ENCODE measurements around the gene FLT1. TPM values are rescaled to one million over a fixed set of nuclear protein-coding genes. Genes with fewer than 3 reads are reported as not detected.

The FLT1 gene
- total RNA-seq, 1 experiment from 2014 or later: not detected

DNA sequence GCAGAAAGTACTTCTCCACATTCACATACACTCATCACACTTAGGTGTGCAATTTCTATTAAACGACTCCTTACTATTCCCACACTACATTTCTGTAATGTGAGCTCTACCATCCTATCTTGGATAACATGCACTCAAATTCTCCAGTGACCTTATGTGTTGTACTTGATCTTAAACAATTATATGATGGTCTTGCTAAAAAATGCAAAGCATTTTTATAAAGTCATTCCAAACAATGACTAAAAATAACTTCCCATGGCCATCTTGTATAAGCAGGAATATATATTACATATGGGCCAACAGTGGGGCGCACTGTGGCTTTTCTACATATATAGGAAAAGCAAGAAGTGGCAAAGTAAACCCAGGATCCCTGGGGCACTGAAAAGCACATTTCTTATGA lies 155.5 kb downstream of the FLT1 start:
- no peak overlapping the region for H3K4me2 ChIP-seq

DNA sequence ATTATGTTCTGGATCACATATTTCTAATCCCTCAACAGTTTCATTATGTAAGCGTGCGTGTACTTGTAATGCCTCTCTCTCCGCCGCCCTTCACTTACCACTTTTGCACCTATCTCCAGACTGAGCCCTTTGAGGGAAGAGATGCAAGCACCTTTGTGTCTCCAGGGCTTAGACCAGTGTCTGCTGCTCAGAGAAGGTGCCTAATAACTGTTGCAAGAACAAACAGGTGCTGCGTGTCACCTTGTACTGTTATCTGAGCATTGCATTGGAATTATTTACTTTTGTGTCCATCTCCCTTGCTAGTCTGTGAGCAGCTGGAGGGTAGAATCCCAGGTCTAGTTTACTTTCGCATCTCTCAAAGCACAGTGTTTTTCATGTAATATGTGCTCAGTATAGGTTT lies 156.2 kb downstream of the FLT1 start:
- H3K4me3 ChIP-seq: no peak overlapping the region
- intact Hi-C loops (cut with micrococcal nuclease; ENCODE audit: unreplicated experiment): no loop called here
- BruUV-seq (replicated peaks): no TSS peak
- POLR2A ChIA-PET (ENCODE audit: unreplicated experiment): no interaction called here
- no peaks in the 10 kb centered on the region for H3K4me1 ChIP-seq (replicated peaks; ENCODE audit: insufficient read depth)
- H3K9me3 ChIP-seq (ENCODE audit: insufficient read depth, low read depth): no peaks in the 10 kb centered on the region
- H3F3A ChIP-seq (ENCODE audit: insufficient read depth, low read depth): no peaks in the 10 kb centered on the region
- H3K27me3 ChIP-seq (ENCODE audit: insufficient read depth, low read depth): peaks cover 89% of the 10 kb centered on the region
- no peak overlapping the region for H3K27ac ChIP-seq
- no peak for DNase-seq
- TF ChIP-seq EZH2 (IDR thresholded peaks at IDR 0.05; ENCODE audit: low read depth): no peak
- TF ChIP-seq CTCF (conservative IDR thresholded peaks at IDR 0.05): no peak
- CTCF ChIA-PET: no interaction called here
- H3K9me2 ChIP-seq (ENCODE audit: insufficient read depth): no peaks in the 10 kb centered on the region
- H3K36me3 ChIP-seq (ENCODE audit: low read depth): no peaks in the 10 kb centered on the region
- peak overlapping the region; percentile 21; the same call in 1 of the 2 replicates for H3K4me2 ChIP-seq
- no peaks in the 10 kb centered on the region; the same call in 1 of the 2 replicates for H4K20me1 ChIP-seq (ENCODE audit: insufficient read depth)
- H2AFZ ChIP-seq: no peak overlapping the region
- no peaks in the 10 kb centered on the region for H3K79me2 ChIP-seq (ENCODE audit: low read depth)

More for the DNA sequence above, 155.5 kb downstream of the FLT1 start:
- ChIA-PET POLR2A (ENCODE audit: unreplicated experiment) (no interaction called here), CTCF (no interaction called here)
- TF ChIP-seq EZH2 (IDR thresholded peaks at IDR 0.05; ENCODE audit: low read depth) (no peak), CTCF (conservative IDR thresholded peaks at IDR 0.05) (no peak)
- Histone ChIP-seq H3K36me3 (ENCODE audit: low read depth) (no peaks in the 10 kb centered on the region), H3K9me2 (ENCODE audit: insufficient read depth) (no peaks in the 10 kb centered on the region), H3K27ac (no peak overlapping the region), H3K27me3 (ENCODE audit: insufficient read depth, low read depth) (peaks cover 89% of the 10 kb centered on the region), H3K9me3 (ENCODE audit: insufficient read depth, low read depth) (no peaks in the 10 kb centered on the region), H3K4me1 (replicated peaks; ENCODE audit: insufficient read depth) (no peaks in the 10 kb centered on the region), H2AFZ (no peak overlapping the region), H4K20me1 (ENCODE audit: insufficient read depth) (no peaks in the 10 kb centered on the region; the same call in 1 of the 2 replicates), H3K79me2 (ENCODE audit: low read depth) (no peaks in the 10 kb centered on the region), H3F3A (ENCODE audit: insufficient read depth, low read depth) (no peaks in the 10 kb centered on the region), H3K4me3 (no peak overlapping the region)
- intact Hi-C loops (cut with micrococcal nuclease; ENCODE audit: unreplicated experiment): no loop called here
- DNase-seq: no peak
- no TSS peak for BruUV-seq (replicated peaks)

- peaks cover 87% of the 10 kb centered on the region for H3K27me3 ChIP-seq (ENCODE audit: insufficient read depth, low read depth)
- H3K79me2 ChIP-seq (ENCODE audit: low read depth): no peaks in the 10 kb centered on the region
- no peak for DNase-seq
- TF ChIP-seq CTCF (conservative IDR thresholded peaks at IDR 0.05) (no peak), EZH2 (IDR thresholded peaks at IDR 0.05; ENCODE audit: low read depth) (no peak)
- POLR2A ChIA-PET (ENCODE audit: unreplicated experiment): interaction anchor here (0.7 kb wide), 1 partner anchor 1653 kb away, joined by 5 read pairs; no protein-coding TSS in a partner anchor
- H3K4me3 ChIP-seq: no peak overlapping the region
- H3K4me1 ChIP-seq (replicated peaks; ENCODE audit: insufficient read depth): no peaks in the 10 kb centered on the region
- no peak overlapping the region for H3K27ac ChIP-seq
- no peaks in the 10 kb centered on the region for H3F3A ChIP-seq (ENCODE audit: insufficient read depth, low read depth)
- CTCF ChIA-PET: no interaction called here
- no peaks in the 10 kb centered on the region for H3K9me3 ChIP-seq (ENCODE audit: insufficient read depth, low read depth)
- H3K36me3 ChIP-seq (ENCODE audit: low read depth): no peaks in the 10 kb centered on the region
- intact Hi-C loops (cut with micrococcal nuclease; ENCODE audit: unreplicated experiment): no loop called here
- no peaks in the 10 kb centered on the region; the same call in 1 of the 2 replicates for H4K20me1 ChIP-seq (ENCODE audit: insufficient read depth)
- BruUV-seq (replicated peaks): no TSS peak
- H3K4me2 ChIP-seq: peak overlapping the region; percentile 21; the same call in 1 of the 2 replicates
- H3K9me2 ChIP-seq (ENCODE audit: insufficient read depth): no peaks in the 10 kb centered on the region
- H2AFZ ChIP-seq: no peak overlapping the region; the same call in 1 of the 2 replicates
These were observed 156.8 kb downstream of the FLT1 start for GRCh38 chr13:28338006-28338574.
